RWPE1 (cell line): ENCODE results near the gene PTPRF.
A peak's percentile ranks its signal among the peaks of the same experiment; 100 is the strongest.

ENCODE experiments used
- CTCF ChIA-PET: fragments of 350-600 bp; sonication (Branson Sonifier 250); formaldehyde crosslinking; extraction: SDS; loops from one replicate; lab custom pipeline; 2021; lab: Yijun Ruan, JAX
- POLR2A ChIA-PET: fragments of 400-600 bp; formaldehyde crosslinking; extraction: SDS; loops from one replicate; lab custom pipeline; 2020; ENCODE audit warnings: antibody characterized with exemption; ENCODE audit not compliant: low non-redundant PET; lab: Yijun Ruan, JAX
- DNase-seq: peaks from one replicate; pipeline ENCODE4 v3.0.0; 2012; ENCODE audit warnings: low spot score
- H3K27ac ChIP-seq: fragments of 450-650 bp; 2 replicates; pipeline ENCODE4 v1.5.1; 2017
- TF ChIP-seq, protein P1 (sequence below): fragments of 450-650 bp; conservative IDR thresholded peaks from 2 replicates; pipeline ENCODE4 v1.5.1; 2017; ENCODE audit warnings: low read depth, mild to moderate bottlenecking

PTPRF gene

DNA sequence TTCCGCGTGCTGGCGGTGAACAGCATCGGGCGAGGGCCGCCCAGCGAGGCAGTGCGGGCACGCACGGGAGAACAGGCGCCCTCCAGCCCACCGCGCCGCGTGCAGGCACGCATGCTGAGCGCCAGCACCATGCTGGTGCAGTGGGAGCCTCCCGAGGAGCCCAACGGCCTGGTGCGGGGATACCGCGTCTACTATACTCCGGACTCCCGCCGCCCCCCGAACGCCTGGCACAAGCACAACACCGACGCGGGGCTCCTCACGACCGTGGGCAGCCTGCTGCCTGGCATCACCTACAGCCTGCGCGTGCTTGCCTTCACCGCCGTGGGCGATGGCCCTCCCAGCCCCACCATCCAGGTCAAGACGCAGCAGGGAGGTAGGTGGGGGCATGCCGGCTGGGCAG, 60.5 kb downstream of the PTPRF start:
- ChIA-PET POLR2A (no interaction called here), CTCF (interaction anchor here (1.0 kb wide), 1 partner anchor 12 kb away, joined by 4 read pairs; no protein-coding TSS in a partner anchor)
- TF ChIP-seq, protein P1, sequence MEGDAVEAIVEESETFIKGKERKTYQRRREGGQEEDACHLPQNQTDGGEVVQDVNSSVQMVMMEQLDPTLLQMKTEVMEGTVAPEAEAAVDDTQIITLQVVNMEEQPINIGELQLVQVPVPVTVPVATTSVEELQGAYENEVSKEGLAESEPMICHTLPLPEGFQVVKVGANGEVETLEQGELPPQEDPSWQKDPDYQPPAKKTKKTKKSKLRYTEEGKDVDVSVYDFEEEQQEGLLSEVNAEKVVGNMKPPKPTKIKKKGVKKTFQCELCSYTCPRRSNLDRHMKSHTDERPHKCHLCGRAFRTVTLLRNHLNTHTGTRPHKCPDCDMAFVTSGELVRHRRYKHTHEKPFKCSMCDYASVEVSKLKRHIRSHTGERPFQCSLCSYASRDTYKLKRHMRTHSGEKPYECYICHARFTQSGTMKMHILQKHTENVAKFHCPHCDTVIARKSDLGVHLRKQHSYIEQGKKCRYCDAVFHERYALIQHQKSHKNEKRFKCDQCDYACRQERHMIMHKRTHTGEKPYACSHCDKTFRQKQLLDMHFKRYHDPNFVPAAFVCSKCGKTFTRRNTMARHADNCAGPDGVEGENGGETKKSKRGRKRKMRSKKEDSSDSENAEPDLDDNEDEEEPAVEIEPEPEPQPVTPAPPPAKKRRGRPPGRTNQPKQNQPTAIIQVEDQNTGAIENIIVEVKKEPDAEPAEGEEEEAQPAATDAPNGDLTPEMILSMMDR, result no peak
- peak overlapping the region; percentile 15; the same call in 1 of the 2 replicates for H3K27ac ChIP-seq
- no peak for DNase-seq

DNA sequence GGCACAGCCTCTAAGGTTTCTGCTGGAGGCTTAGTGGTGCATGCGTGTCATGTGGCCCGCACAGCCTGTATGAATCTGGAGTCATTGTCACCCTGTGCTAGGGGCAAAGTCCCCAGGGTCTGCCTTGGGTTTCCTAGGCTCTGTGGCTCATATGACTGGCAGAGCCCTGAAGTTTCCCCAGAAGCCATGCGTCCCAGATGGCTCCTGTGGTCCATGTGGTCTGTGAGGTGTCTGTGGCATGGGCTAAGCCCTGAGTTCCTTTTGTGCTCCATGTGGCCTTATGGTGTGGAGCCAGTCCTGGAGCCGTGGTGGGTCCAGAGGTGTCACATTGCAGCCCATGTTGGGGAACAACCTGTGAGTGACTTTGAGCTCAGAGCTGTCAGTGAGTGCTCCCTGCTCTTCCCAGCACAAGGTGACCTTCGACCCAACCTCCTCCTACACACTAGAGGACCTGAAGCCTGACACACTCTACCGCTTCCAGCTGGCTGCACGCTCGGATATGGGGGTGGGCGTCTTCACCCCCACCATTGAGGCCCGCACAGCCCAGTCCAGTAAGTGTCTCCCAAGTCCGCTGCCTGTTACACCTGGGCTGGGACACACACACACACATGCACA, 61.5 kb downstream of the PTPRF start:
- peak overlapping the region; percentile 24 for H3K27ac ChIP-seq
- ChIA-PET POLR2A (no interaction called here), CTCF (interaction anchor here (0.7 to 1.2 kb wide), 2 partner anchors 11 to 66 kb away, joined by 4 read pairs; no protein-coding TSS in a partner anchor)
- TF ChIP-seq, protein P1, result no peak
- DNase-seq, result no peak

DNA sequence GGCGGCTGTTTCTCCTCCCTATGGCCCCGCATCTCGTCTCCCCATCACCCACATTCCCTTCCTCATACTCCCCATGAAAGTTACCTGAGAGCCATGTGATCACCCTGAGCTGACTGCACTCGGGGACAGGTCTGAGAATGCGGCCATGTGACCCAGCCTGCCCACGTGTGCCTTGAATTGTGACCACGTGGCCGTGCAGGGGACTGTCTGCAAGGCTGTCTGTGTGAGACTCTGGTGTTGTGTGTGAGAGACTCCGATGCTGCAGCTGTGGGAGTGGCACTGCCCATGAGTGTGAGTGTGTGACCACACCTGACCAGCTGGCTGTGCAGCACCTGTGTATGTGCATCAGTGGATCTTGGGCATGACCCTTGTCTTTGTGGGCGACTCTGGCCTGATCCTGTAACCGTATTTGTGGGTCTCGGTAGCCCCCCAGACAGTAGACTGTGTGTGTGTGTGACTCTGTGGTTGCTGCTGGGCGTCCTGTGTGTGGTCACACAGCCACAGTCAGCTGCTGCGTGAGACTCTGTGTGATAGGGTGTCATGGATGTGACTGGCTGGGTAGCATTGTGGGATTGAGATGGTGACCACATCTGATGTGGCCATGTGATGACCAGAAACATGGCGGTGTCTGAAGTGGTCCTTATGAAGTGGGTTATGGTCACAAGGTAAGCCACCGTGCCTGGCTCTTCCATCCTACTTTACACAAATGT, 62.4 kb downstream of the PTPRF start:
- no peak for DNase-seq
- ChIA-PET CTCF (interaction anchor here (0.7 to 1.2 kb wide), 2 partner anchors 10 to 67 kb away, joined by 4 read pairs; no protein-coding TSS in a partner anchor), POLR2A (no interaction called here)
- peak overlapping the region; percentile 24 for H3K27ac ChIP-seq
- TF ChIP-seq, protein P1, result no peak

DNA sequence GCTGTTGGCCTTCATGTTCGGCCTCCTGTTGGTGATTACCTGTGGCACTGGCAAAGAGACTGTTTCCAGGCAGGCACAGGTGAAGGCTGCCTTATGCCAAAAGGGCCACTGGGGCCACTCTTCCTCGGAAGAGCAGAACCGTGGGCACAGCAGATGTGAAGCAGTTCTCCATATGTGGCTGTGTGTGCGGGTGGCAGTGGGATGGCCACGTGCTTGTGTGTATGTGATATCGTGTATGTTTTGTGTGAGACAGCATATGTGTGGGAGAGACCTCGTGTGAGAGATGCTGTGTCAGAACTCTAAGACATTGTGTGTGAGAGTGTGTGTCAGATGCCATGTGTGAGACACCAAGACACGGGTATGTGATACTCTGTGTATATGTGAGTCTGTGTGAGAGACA, 65.9 kb downstream of the PTPRF start:
- ChIA-PET POLR2A (no interaction called here), CTCF (no interaction called here)
- H3K27ac ChIP-seq, result peak overlapping the region; percentile 43
- TF ChIP-seq, protein P1, result no peak
- DNase-seq, result no peak

DNA sequence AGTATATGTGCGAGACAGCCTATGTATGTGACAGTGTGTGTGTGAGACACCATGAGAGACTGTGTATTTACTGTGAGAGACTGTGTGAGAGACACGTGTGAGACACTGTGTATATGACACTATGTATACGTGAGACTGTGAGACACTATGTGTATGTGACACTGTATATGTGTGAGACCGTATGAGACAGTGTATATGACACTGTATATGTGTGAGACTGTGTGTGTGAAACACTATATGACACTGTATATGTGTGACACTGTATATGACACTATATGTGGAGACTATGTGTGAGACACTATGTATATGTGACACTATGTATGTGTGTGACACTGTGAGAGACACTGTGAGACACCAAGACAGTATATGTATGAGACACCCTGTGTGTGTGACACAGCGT, 66.3 kb downstream of the PTPRF start:
- H3K27ac ChIP-seq, result no peak overlapping the region
- POLR2A ChIA-PET, result no interaction called here
- TF ChIP-seq, protein P1, result no peak
- CTCF ChIA-PET, result no interaction called here
- DNase-seq, result no peak

DNA sequence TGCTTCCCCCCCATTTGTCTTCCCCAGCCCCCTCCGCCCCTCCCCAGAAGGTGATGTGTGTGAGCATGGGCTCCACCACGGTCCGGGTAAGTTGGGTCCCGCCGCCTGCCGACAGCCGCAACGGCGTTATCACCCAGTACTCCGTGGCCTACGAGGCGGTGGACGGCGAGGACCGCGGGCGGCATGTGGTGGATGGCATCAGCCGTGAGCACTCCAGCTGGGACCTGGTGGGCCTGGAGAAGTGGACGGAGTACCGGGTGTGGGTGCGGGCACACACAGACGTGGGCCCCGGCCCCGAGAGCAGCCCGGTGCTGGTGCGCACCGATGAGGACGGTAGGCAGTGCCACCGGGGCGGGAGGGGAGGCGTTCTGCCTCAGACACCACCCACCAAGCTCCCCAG, 67.0 kb downstream of the PTPRF start:
- ChIA-PET POLR2A (no interaction called here), CTCF (interaction anchor here (0.6 kb wide), 1 partner anchor 40 kb away, joined by 3 read pairs; no protein-coding TSS in a partner anchor)
- DNase-seq, result no peak
- TF ChIP-seq, protein P1, result no peak
- 0 out of 2 replicates have a peak overlapping the region, but pooled peaks have one; percentile 50 for H3K27ac ChIP-seq
